Keratinocyte (primary cell): ENCODE measurements around the gene SLC2A11. TPM values are rescaled to one million over a fixed set of nuclear protein-coding genes. Genes with fewer than 3 reads are reported as not detected.
A peak's percentile ranks its signal among the peaks of the same experiment; 100 is the strongest.
"Not testable (repeated sequence)": the region's sequence is repeated elsewhere in the genome, so short reads cannot be mapped to it uniquely, and the experiment has no call there.

Source experiments
- DNase-seq: peaks from one replicate; pipeline ENCODE4 v3.0.0-alpha.2; 2011; ENCODE audit warnings: low read depth, missing footprints, low spot score
- FAIRE-seq: peaks from 2 replicates; lab custom pipeline; 2011; peaks lifted over from hg19 to GRCh38; lab: Jason Lieb, UNC
- H2AFZ ChIP-seq: 2 replicates; pipeline ENCODE4 v1.6.0; 2012; ENCODE audit warnings: low read length, control low read depth, inconsistent platforms; ENCODE audit not compliant: control insufficient read depth
- H3K27ac ChIP-seq: 2 replicates; pipeline ENCODE4 v1.5.1; 2011; ENCODE audit warnings: low read length; ENCODE audit not compliant: control insufficient read depth, insufficient read depth
- H3K27me3 ChIP-seq: 3 replicates; pipeline ENCODE4 v1.6.0; 2011; ENCODE audit warnings: low read length; ENCODE audit not compliant: control insufficient read depth, insufficient read depth; ENCODE audit errors: extremely low read depth
- H3K36me3 ChIP-seq, 2 experiments: 2 replicates in 1 of 2; 3 replicates in 1 of 2; pipeline ENCODE4 v1.5.1; 2011; ENCODE audit warnings: low read length in 2 of 2, mild to moderate bottlenecking in 1 of 2; ENCODE audit not compliant: control insufficient read depth in 2 of 2, insufficient read depth in 2 of 2; ENCODE audit errors: extremely low read depth in 1 of 2
- H3K4me1 ChIP-seq: 3 replicates; pipeline ENCODE4 v1.5.1; 2011; ENCODE audit warnings: low read length; ENCODE audit not compliant: control insufficient read depth, insufficient read depth; ENCODE audit errors: extremely low read depth
- H3K4me2 ChIP-seq: 3 replicates; pipeline ENCODE4 v1.6.0; 2011; ENCODE audit warnings: low read depth, low read length; ENCODE audit not compliant: control insufficient read depth, insufficient read depth; ENCODE audit errors: extremely low read depth
- H3K4me3 ChIP-seq, 3 experiments: fragments of 200-600 bp in 1 of 3; sonication (generic) in 1 of 3; 2 replicates in 2 of 3; 3 replicates in 1 of 3; pipeline ENCODE4 v1.5.1; 2011 to 2016; ENCODE audit warnings: low read length in 3 of 3, mild to moderate bottlenecking in 3 of 3, control low read depth in 2 of 3, inconsistent platforms in 1 of 3, low read depth in 1 of 3, mixed read lengths in 1 of 3, mixed run types in 1 of 3, moderate library complexity in 1 of 3; ENCODE audit not compliant: control insufficient read depth in 2 of 3, insufficient read depth in 2 of 3; ENCODE audit errors: extremely low read depth in 1 of 3
- H3K79me2 ChIP-seq: 2 replicates; pipeline ENCODE4 v1.6.0; 2012; ENCODE audit warnings: low read length; ENCODE audit not compliant: control insufficient read depth, insufficient read depth
- H3K9ac ChIP-seq: 3 replicates; pipeline ENCODE4 v1.6.0; 2011; ENCODE audit warnings: low read length; ENCODE audit not compliant: control insufficient read depth, insufficient read depth; ENCODE audit errors: extremely low read depth
- H3K9me1 ChIP-seq: 3 replicates; pipeline ENCODE4 v1.6.0; 2011; ENCODE audit warnings: low read length; ENCODE audit not compliant: control insufficient read depth, insufficient read depth; ENCODE audit errors: extremely low read depth
- H3K9me3 ChIP-seq: 2 replicates; pipeline ENCODE4 v1.5.1; 2012; ENCODE audit warnings: low read depth, low read length; ENCODE audit not compliant: control insufficient read depth
- H4K20me1 ChIP-seq: 3 replicates; pipeline ENCODE4 v1.6.0; 2011; ENCODE audit warnings: low read length; ENCODE audit not compliant: control insufficient read depth, insufficient read depth; ENCODE audit errors: extremely low read depth
- EZH2 ChIP-seq: IDR thresholded peaks from one replicate; pipeline ENCODE4 v1.6.1; 2012; ENCODE audit warnings: inconsistent platforms, mild to moderate bottlenecking, low read length, moderate library complexity
- dilution Hi-C: fragments of 300-500 bp; cut with MboI; formaldehyde crosslinking; loops from one replicate; pipeline ENCODE4 v1.7.0; 2020; ENCODE audit warnings: low sequenced_read_pairs; ENCODE audit not compliant: extremely low pct_ligation_motif_present
- polyA plus RNA-seq, 5 experiments: library from polyadenylated mRNA; depleted of rRNA in 3 of 5; stranded (reverse) in 3 of 5; stranded (forward) in 1 of 5; unstranded in 1 of 5; fragments of >200 nt; gene quantifications; 1 replicate in 1 of 5; 2 replicates in 3 of 5; 3 replicates in 1 of 5; pipeline versions ENCODE4 v1.2.1 to v1.2.3, GENCODE V29; 2011 to 2012; ENCODE audit warnings: missing spikeins in 2 of 5, low read depth in 1 of 5, low replicate concordance in 1 of 5
- TF ChIP-seq, protein P1 (sequence below), 3 experiments: IDR thresholded peaks in 1 of 3; conservative IDR thresholded peaks in 1 of 3; optimal IDR thresholded peaks in 1 of 3; 2 replicates in 2 of 3; 3 replicates in 1 of 3; pipeline versions ENCODE3 to v1.5.1; 2011; ENCODE audit warnings: low read length in 3 of 3, mild to moderate bottlenecking in 3 of 3, moderate library complexity in 2 of 3, control low read depth in 1 of 3, inconsistent platforms in 1 of 3; ENCODE audit not compliant: insufficient read depth in 2 of 3; ENCODE audit errors: extremely low read depth in 1 of 3

SLC2A11 gene
- polyA plus RNA-seq, 1 donor (not counting 4 experiments of a cell fraction or from before 2014, with no cell fraction given): 6.0 TPM

DNA sequence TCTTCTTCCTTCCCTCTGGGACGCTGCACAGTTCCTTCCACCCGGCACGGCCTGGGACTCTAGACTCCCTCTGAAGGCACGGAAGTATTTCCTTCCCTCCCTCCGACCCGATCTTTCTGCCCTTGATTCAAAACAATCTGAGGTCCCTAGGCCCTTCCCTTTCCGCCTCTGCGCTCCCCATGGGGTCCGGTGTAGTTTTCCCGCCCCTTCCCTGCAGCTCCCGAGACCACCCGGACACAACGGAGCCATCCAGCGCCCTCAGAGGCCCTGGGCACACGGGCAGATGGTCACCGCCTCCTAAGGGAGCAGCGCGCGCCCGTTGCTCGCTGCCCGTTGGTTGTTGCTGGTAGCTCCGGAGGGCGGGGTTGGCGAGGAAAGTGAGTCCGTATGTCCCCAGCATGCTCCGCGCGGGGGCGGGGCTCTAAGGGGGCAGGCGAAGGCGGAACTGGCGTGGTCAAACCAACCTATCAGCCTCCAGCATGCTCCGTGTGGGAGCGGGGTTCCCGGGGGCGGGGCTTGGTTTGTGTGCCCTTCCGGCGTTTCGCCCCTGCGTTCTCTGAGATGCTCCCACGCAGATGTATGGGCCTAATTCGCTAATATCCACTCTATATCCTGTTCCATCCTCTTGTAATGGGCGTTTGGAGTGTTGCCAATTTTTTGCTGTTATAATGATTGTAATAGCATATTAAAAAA is 56.1 kb downstream of the SLC2A11 start:
- H3K4me2 ChIP-seq: peak overlapping the region; percentile 96
- dilution Hi-C loops: no loop called here

DNA sequence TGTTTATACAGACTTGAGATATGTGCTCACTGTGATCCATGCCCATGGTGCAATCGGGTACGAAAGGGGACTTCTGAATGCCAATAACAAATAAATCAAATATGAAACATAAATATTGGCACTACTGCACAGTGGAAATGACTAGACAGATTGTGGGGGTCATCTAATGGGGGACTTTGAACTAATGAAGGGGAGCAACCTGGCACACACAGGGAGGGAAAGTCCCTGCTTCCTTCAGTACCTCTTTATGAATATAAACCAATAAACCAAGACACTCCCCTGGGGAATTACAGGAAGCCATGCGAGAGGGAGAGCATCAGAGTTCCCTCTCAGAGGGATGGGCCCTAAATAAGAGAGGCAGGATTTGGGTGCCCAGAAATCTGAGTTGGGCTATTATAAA is 57.6 kb downstream of the SLC2A11 start:
- H3K9ac ChIP-seq: no peak overlapping the region
- H3K4me3 ChIP-seq: no peak overlapping the region
- no peaks in the 10 kb centered on the region for H3K9me1 ChIP-seq
- peaks cover 11% of the 10 kb centered on the region for H3K4me1 ChIP-seq
- no peak overlapping the region for H3K27ac ChIP-seq
- H2AFZ ChIP-seq: no peak overlapping the region
- dilution Hi-C loops: no loop called here
- TF ChIP-seq EZH2: no peak
- H3K4me2 ChIP-seq: no peak overlapping the region
- no peaks in the 10 kb centered on the region for H3K36me3 ChIP-seq
- no peaks in the 10 kb centered on the region for H3K9me3 ChIP-seq
- DNase-seq: no peak
- no peaks in the 10 kb centered on the region for H4K20me1 ChIP-seq
- no peaks in the 10 kb centered on the region for H3K79me2 ChIP-seq
- no peak for FAIRE-seq
- H3K27me3 ChIP-seq: no peaks in the 10 kb centered on the region

More for the DNA sequence above, 56.1 kb downstream of the SLC2A11 start:
- no peak for TF ChIP-seq EZH2
- TF ChIP-seq, protein P1, sequence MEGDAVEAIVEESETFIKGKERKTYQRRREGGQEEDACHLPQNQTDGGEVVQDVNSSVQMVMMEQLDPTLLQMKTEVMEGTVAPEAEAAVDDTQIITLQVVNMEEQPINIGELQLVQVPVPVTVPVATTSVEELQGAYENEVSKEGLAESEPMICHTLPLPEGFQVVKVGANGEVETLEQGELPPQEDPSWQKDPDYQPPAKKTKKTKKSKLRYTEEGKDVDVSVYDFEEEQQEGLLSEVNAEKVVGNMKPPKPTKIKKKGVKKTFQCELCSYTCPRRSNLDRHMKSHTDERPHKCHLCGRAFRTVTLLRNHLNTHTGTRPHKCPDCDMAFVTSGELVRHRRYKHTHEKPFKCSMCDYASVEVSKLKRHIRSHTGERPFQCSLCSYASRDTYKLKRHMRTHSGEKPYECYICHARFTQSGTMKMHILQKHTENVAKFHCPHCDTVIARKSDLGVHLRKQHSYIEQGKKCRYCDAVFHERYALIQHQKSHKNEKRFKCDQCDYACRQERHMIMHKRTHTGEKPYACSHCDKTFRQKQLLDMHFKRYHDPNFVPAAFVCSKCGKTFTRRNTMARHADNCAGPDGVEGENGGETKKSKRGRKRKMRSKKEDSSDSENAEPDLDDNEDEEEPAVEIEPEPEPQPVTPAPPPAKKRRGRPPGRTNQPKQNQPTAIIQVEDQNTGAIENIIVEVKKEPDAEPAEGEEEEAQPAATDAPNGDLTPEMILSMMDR (optimal IDR thresholded peaks at IDR 0.05 in 1 of 3, IDR thresholded peaks at IDR 0.05 in 1 of 3, conservative IDR thresholded peaks at IDR 0.05 in 1 of 3; ENCODE audit: extremely low read depth in 1 of 3, insufficient read depth in 2 of 3, low read length in 3 of 3): no peak
- H2AFZ ChIP-seq: peak overlapping the region; percentile 91
- no peaks in the 10 kb centered on the region for H3K27me3 ChIP-seq
- DNase-seq (peak; percentile 85), FAIRE-seq (peak; percentile 46)
- H3K9me1 ChIP-seq: no peaks in the 10 kb centered on the region
- peak overlapping the region; percentile 85 for H3K27ac ChIP-seq
- H3K36me3 ChIP-seq: no peaks in the 10 kb centered on the region
- H3K4me3 ChIP-seq: peak overlapping the region; percentile 53 to 87 (median 81)
- peak overlapping the region; percentile 91 for H3K9ac ChIP-seq
- H3K4me1 ChIP-seq: peaks cover 5% of the 10 kb centered on the region
- H3K9me3 ChIP-seq: no peaks in the 10 kb centered on the region
- H4K20me1 ChIP-seq: no peaks in the 10 kb centered on the region
- H3K79me2 ChIP-seq: no peaks in the 10 kb centered on the region

DNA sequence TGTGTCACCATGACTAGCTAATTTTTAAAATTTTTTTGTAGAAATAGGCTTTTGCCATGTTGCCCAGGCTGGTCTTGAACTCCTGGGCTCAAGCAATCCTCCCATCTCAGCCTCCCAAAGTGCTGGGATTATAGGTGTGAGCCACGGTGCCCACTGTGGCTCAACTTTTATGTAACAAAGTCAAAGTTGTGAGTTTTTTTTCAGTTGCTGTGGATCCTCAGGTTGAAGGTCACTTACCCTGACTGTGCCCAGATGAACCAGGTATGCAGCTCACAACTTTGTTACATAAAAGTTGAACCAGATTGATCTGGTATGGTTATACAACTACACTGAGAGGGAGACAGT is 62.6 kb downstream of the SLC2A11 start:
- H2AFZ ChIP-seq, dilution Hi-C loops, H3K4me3 ChIP-seq, H3K27me3 ChIP-seq, DNase-seq, H3K9me1 ChIP-seq, FAIRE-seq, H3K36me3 ChIP-seq, H4K20me1 ChIP-seq, H3K79me2 ChIP-seq, H3K9ac ChIP-seq, H3K4me2 ChIP-seq, H3K27ac ChIP-seq, H3K9me3 ChIP-seq, H3K4me1 ChIP-seq: not testable (repeated sequence)

DNA sequence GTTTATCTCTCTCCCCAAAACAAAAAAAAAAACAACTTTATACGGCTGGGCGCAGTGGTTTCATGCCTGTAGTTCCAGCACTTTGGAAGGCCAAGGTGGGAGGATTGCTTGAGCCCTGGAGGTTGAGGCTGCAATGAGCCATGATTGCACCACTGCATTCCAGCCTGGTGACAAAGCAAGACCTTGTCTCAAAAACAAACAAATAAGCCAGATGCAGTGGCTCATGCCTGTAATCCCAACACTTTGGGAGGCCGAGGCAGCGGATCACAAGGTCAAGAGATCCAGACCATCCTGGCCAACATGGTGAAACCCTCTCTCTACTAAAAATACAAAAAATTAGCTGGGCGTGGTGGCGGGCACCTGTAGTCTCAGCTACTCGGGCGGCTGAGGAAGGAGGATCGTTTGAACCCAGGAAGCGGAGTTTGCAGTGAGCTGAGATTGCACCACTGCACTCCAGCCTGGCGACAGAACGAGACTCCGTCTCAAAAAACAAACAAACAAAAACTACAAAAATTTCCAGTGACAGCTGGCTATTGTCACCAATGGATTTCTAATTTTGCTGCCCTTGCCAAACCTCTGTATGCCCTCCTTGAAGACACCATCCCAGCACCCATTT is 64.0 kb downstream of the SLC2A11 start:
- H3K9me1 ChIP-seq, H3K27ac ChIP-seq, FAIRE-seq, H4K20me1 ChIP-seq, H3K4me1 ChIP-seq, H3K79me2 ChIP-seq, DNase-seq, H3K9ac ChIP-seq, H3K9me3 ChIP-seq, H3K4me3 ChIP-seq, H3K27me3 ChIP-seq, dilution Hi-C loops, H3K36me3 ChIP-seq, H2AFZ ChIP-seq, H3K4me2 ChIP-seq: not testable (repeated sequence)
